Measurements from ENCODE around the gene INAVA. TPM values are rescaled to one million over a fixed set of nuclear protein-coding genes. Genes with fewer than 3 reads are reported as not detected.

INAVA gene
- total and polyA plus RNA-seq, 2 experiments from 2014 or later, result 51.0 to 79.7 TPM

DNA sequence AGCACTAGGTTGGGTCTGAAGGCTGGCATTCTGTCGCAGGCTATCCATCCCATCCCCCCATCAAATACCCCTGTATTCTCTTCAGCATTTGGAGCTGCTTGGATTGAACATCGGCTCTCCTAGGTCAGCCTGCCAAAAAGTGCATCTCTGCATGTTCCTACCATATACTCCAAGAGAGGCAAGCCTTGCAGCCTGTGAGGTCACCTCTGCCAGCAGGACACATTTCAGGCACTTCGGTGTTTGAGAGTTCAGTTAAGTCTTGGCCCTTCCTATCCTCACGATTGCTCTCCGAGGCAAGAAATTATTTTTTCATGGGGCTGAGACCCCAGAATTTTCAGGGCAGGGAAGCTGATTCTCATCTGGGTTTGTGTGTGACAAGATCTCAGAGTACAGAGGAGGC lies 19.3 kb upstream of the INAVA start:
- no peak overlapping the region for H3K27ac ChIP-seq
- WGBS (ENCODE audit: low lambda C conversion rate, missing lambda C conversion rate), result 89% methylated on average over 5 of the region's 5 CpGs

DNA sequence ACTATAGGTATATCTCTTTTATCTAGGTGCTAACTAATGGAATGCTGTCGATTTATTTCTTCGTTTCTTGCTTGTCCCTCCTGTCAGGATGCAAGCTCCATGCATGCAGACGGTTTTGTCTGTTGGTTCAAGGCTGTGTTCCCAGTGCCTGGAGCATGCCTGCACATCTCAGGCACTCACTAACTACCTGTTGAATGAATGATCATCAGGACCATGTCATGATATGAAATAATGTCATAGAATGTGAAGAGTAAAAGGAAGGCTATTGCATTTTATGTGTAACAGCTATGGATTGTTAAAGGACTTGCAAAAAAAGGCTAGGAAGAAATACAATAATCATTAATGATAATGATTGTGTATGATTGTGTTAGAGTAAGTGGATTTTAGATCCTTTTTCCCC lies 17.7 kb upstream of the INAVA start:
- no peak overlapping the region for H3K4me2 ChIP-seq
- no peaks in the 10 kb centered on the region for H3K4me1 ChIP-seq (ENCODE audit: insufficient read depth)
- no peaks in the 10 kb centered on the region for H3K79me2 ChIP-seq
- no peaks in the 10 kb centered on the region for H3K9me2 ChIP-seq (replicated peaks; ENCODE audit: insufficient read depth)
- no peak for TF ChIP-seq EZH2 (IDR thresholded peaks at IDR 0.05; ENCODE audit: borderline replicate concordance)
- TF ChIP-seq, protein P1, sequence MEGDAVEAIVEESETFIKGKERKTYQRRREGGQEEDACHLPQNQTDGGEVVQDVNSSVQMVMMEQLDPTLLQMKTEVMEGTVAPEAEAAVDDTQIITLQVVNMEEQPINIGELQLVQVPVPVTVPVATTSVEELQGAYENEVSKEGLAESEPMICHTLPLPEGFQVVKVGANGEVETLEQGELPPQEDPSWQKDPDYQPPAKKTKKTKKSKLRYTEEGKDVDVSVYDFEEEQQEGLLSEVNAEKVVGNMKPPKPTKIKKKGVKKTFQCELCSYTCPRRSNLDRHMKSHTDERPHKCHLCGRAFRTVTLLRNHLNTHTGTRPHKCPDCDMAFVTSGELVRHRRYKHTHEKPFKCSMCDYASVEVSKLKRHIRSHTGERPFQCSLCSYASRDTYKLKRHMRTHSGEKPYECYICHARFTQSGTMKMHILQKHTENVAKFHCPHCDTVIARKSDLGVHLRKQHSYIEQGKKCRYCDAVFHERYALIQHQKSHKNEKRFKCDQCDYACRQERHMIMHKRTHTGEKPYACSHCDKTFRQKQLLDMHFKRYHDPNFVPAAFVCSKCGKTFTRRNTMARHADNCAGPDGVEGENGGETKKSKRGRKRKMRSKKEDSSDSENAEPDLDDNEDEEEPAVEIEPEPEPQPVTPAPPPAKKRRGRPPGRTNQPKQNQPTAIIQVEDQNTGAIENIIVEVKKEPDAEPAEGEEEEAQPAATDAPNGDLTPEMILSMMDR (IDR thresholded peaks at IDR 0.05; ENCODE audit: poor library complexity), result no peak
- TF ChIP-seq EZH2phosphoT487 (IDR thresholded peaks at IDR 0.05; ENCODE audit: low read depth, severe bottlenecking, unreplicated experiment), result no peak
- no peak overlapping the region for H2AFZ ChIP-seq
- no peak for DNase-seq (ENCODE audit: low spot score)
- H3K27me3 ChIP-seq, result no peaks in the 10 kb centered on the region
- H4K20me1 ChIP-seq (ENCODE audit: insufficient read depth, poor library complexity, severe bottlenecking), result no peaks in the 10 kb centered on the region
- H3K36me3 ChIP-seq (replicated peaks; ENCODE audit: insufficient read depth, low read depth), result no peaks in the 10 kb centered on the region
- no peaks in the 10 kb centered on the region for H3K9me3 ChIP-seq (ENCODE audit: low read depth)
- H3K4me3 ChIP-seq, result no peak overlapping the region
- H3K27ac ChIP-seq, result no peak overlapping the region
- 76% methylated on average over 3 of the region's 3 CpGs for WGBS (ENCODE audit: low lambda C conversion rate, missing lambda C conversion rate)

More for the DNA sequence above, 19.3 kb upstream of the INAVA start:
- Histone ChIP-seq H3K36me3 (replicated peaks; ENCODE audit: insufficient read depth, low read depth) (no peaks in the 10 kb centered on the region), H3K9me3 (ENCODE audit: low read depth) (no peaks in the 10 kb centered on the region), H3K4me1 (ENCODE audit: insufficient read depth) (no peaks in the 10 kb centered on the region), H3K4me2 (no peak overlapping the region), H3K27me3 (no peaks in the 10 kb centered on the region), H3K9me2 (replicated peaks; ENCODE audit: insufficient read depth) (no peaks in the 10 kb centered on the region), H3K4me3 (no peak overlapping the region), H2AFZ (no peak overlapping the region), H3K79me2 (no peaks in the 10 kb centered on the region), H4K20me1 (ENCODE audit: insufficient read depth, poor library complexity, severe bottlenecking) (no peaks in the 10 kb centered on the region)
- no peak for DNase-seq (ENCODE audit: low spot score)
- TF ChIP-seq EZH2 (IDR thresholded peaks at IDR 0.05; ENCODE audit: borderline replicate concordance) (no peak), EZH2phosphoT487 (IDR thresholded peaks at IDR 0.05; ENCODE audit: low read depth, severe bottlenecking, unreplicated experiment) (no peak)
- TF ChIP-seq, protein P1 (IDR thresholded peaks at IDR 0.05; ENCODE audit: poor library complexity), result no peak

DNA sequence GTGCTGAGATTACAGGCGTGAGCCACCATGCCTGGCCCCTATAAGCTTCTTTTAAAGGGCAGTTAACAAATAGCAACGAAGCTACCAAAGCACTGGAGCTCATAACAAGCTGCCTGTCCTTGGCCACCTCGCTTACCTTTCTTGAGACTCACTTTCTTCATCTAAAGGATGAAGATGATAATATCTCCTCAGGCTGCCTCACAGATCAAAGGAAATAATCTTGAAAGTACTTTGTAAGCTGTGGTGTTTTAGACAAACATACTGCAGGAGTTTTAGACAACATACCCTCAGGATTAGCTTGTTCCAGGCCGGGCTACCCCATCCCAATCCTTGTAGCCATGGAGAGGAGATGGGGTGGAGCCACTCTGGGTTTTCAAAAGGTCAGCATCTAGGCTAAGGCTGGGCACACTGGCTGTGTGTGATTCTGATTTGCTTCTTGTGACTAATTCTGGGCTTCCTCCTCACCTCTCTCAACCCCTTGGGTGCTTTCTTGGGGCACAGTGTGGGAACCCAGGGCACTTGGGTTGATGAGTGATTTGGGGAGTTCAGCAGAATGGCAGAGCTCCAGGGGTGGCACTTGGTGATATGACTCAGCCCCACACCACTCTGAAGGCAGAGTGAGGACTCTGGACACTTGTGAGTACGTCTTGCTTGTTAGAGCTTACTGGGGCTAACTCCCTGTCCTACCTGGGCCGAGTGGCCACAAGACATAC lies 16.7 kb upstream of the INAVA start:
- no peak overlapping the region for H2AFZ ChIP-seq
- H4K20me1 ChIP-seq (ENCODE audit: insufficient read depth, poor library complexity, severe bottlenecking), result no peaks in the 10 kb centered on the region
- no peak overlapping the region for H3K4me3 ChIP-seq
- DNase-seq (ENCODE audit: low spot score), result no peak
- 75% methylated on average over 6 of the region's 6 CpGs for WGBS (ENCODE audit: low lambda C conversion rate, missing lambda C conversion rate)
- H3K27ac ChIP-seq, result no peak overlapping the region
- no peaks in the 10 kb centered on the region for H3K79me2 ChIP-seq
- H3K36me3 ChIP-seq (replicated peaks; ENCODE audit: insufficient read depth, low read depth), result no peaks in the 10 kb centered on the region
- H3K4me2 ChIP-seq, result no peak overlapping the region
- no peaks in the 10 kb centered on the region for H3K27me3 ChIP-seq
- H3K9me2 ChIP-seq (replicated peaks; ENCODE audit: insufficient read depth), result no peaks in the 10 kb centered on the region
- TF ChIP-seq EZH2 (IDR thresholded peaks at IDR 0.05; ENCODE audit: borderline replicate concordance) (no peak), EZH2phosphoT487 (IDR thresholded peaks at IDR 0.05; ENCODE audit: low read depth, severe bottlenecking, unreplicated experiment) (no peak)
- TF ChIP-seq, protein P1 (IDR thresholded peaks at IDR 0.05; ENCODE audit: poor library complexity), result no peak
- H3K4me1 ChIP-seq (ENCODE audit: insufficient read depth), result no peaks in the 10 kb centered on the region
- no peaks in the 10 kb centered on the region for H3K9me3 ChIP-seq (ENCODE audit: low read depth)
